K562 (cell line): ENCODE measurements around the gene IGFBP7. TPM values are rescaled to one million over a fixed set of nuclear protein-coding genes. Genes with fewer than 3 reads are reported as not detected.

Experiments used
- ATAC-seq: fragments of 200-7000 bp; cut with Tn5 transposase; 3 replicates; pipeline ENCODE4 v1.9.1; 2020; ENCODE audit warnings: moderate library complexity
- BruUV-seq: library from RNA; stranded (reverse); fragments of 400-500 nt; replicated peaks from 2 replicates; lab custom pipeline; 2021; lab: Mats Ljungman, UMichigan
- CTCF ChIA-PET: fragments of 300-600 bp; formaldehyde crosslinking; extraction: SDS; loops from one replicate; lab custom pipeline; 2021; ENCODE audit warnings: low intra/inter-chr PET ratio; lab: Yijun Ruan, JAX
- POLR2A ChIA-PET: fragments of 300-600, 350-650 bp; sonication (Branson Sonifier 250); formaldehyde crosslinking; extraction: SDS; loops from one replicate; lab custom pipeline; 2021; ENCODE audit warnings: antibody characterized with exemption, inconsistent platforms; lab: Yijun Ruan, JAX
- DNase-seq, 4 experiments: peaks; one replicate each; pipeline versions ENCODE4 v3.0.0 to v3.0.0-alpha.2; 2011 to 2018; ENCODE audit warnings: low spot score in 3 of 4, mixed read lengths in 3 of 4; ENCODE audit errors: extremely low read depth in 1 of 4
- FAIRE-seq: peaks from 2 replicates; lab custom pipeline; 2011; peaks lifted over from hg19 to GRCh38; lab: Jason Lieb, UNC
- H2AFZ ChIP-seq: 2 replicates; pipeline ENCODE4 v1.6.0; 2011; ENCODE audit warnings: low read depth, low read length, control low read depth, inconsistent platforms
- H3K27ac ChIP-seq: fragments of 200-600 bp; 3 replicates; pipeline ENCODE4 v1.8.0; 2011; ENCODE audit warnings: low read depth, mild to moderate bottlenecking, control low read depth, inconsistent platforms, low read length, moderate library complexity, mixed read lengths; ENCODE audit errors: extremely low read depth
- H3K27me3 ChIP-seq, 2 experiments: fragments of 300-600 bp in 1 of 2; 2 replicates in 1 of 2; 3 replicates in 1 of 2; pipeline versions ENCODE4 v1.6.0 to v1.8.0; 2011; ENCODE audit warnings: inconsistent platforms in 2 of 2, low read length in 2 of 2, mild to moderate bottlenecking in 1 of 2, mixed read lengths in 1 of 2, moderate library complexity in 1 of 2; ENCODE audit not compliant: control insufficient read depth in 2 of 2, insufficient read depth in 2 of 2
- H3K36me3 ChIP-seq: fragments of 300-600 bp; 3 replicates; pipeline ENCODE4 v1.8.0; 2011; ENCODE audit warnings: mild to moderate bottlenecking, low read length, inconsistent platforms; ENCODE audit not compliant: control insufficient read depth, insufficient read depth
- H3K4me1 ChIP-seq, 2 experiments: fragments of 200-600 bp in 1 of 2; replicated peaks in 1 of 2; 2 replicates in 1 of 2; 3 replicates in 1 of 2; pipeline versions ENCODE4 v1.5.1 to v1.8.0; 2011; ENCODE audit warnings: inconsistent platforms in 2 of 2, low read length in 2 of 2, mild to moderate bottlenecking in 1 of 2, mixed read lengths in 1 of 2, moderate library complexity in 1 of 2; ENCODE audit not compliant: control insufficient read depth in 2 of 2, insufficient read depth in 2 of 2
- H3K4me2 ChIP-seq: 2 replicates; pipeline ENCODE4 v1.6.1; 2011; ENCODE audit warnings: low read length, control low read depth, inconsistent platforms, mixed read lengths; ENCODE audit not compliant: insufficient read depth
- H3K4me3 ChIP-seq: fragments of 200-600 bp; sonication (generic), shearing (Covaris generic); 2 replicates; pipeline ENCODE4 v1.5.1; 2016; ENCODE audit warnings: control low read depth, inconsistent platforms
- H3K79me2 ChIP-seq: fragments of 200-600 bp; 3 replicates; pipeline ENCODE4 v1.8.0; 2011; ENCODE audit warnings: low read length, inconsistent platforms; ENCODE audit not compliant: control insufficient read depth, insufficient read depth
- H3K9ac ChIP-seq, 2 experiments: 2 replicates each; pipeline versions ENCODE4 v1.6.0 to v1.6.1; 2011; ENCODE audit warnings: low read depth in 2 of 2, low read length in 2 of 2, control low read depth in 1 of 2, inconsistent platforms in 1 of 2, mild to moderate bottlenecking in 1 of 2, mixed read lengths in 1 of 2; ENCODE audit not compliant: insufficient read depth in 1 of 2
- H3K9me1 ChIP-seq: one replicate; pipeline ENCODE4 v1.6.0; 2011; ENCODE audit warnings: inconsistent platforms, mild to moderate bottlenecking, low read length, moderate library complexity; ENCODE audit not compliant: control insufficient read depth, insufficient read depth
- H3K9me3 ChIP-seq: replicated peaks from 2 replicates; pipeline ENCODE4 v1.5.1; 2011; ENCODE audit warnings: low read depth, low read length, inconsistent platforms; ENCODE audit not compliant: control insufficient read depth, insufficient read depth
- H4K20me1 ChIP-seq: replicated peaks from 2 replicates; pipeline ENCODE4 v1.6.1; 2011; ENCODE audit warnings: low read length, inconsistent platforms, mixed read lengths; ENCODE audit not compliant: control insufficient read depth, insufficient read depth
- ARID1B ChIP-seq: fragments of 450-650 bp; IDR thresholded peaks from 2 replicates; pipeline ENCODE4 v1.6.1; 2016; ENCODE audit warnings: antibody characterized with exemption, mild to moderate bottlenecking, inconsistent platforms
- CHD2 ChIP-seq: IDR thresholded peaks from 2 replicates; pipeline ENCODE4 v1.6.1; 2011; ENCODE audit warnings: low read depth, low read length
- DMBX1 ChIP-seq: fragments of 250-450 bp; sonication (Bioruptor Pico); IDR thresholded peaks from 2 replicates; pipeline ENCODE4 v1.8.0; 2022; ENCODE audit warnings: inconsistent platforms, mild to moderate bottlenecking, moderate library complexity, borderline replicate concordance
- DPF2 ChIP-seq: fragments of 450-650 bp; IDR thresholded peaks from 2 replicates; pipeline ENCODE4 v1.6.1; 2016
- E4F1 ChIP-seq: fragments of 250-450 bp; sonication (Bioruptor Pico); IDR thresholded peaks from 2 replicates; pipeline ENCODE4 v1.5.0; 2021; ENCODE audit warnings: mild to moderate bottlenecking, borderline replicate concordance
- LARP7 ChIP-seq: fragments of 450-650 bp; IDR thresholded peaks from 2 replicates; pipeline ENCODE4 v1.6.1; 2016
- PPARD ChIP-seq: fragments of 250-450 bp; sonication (Bioruptor Pico); IDR thresholded peaks from 2 replicates; pipeline ENCODE4 v1.8.0; 2022; ENCODE audit warnings: inconsistent platforms, mild to moderate bottlenecking, moderate library complexity
- PRMT5 ChIP-seq: sonication (generic); formaldehyde crosslinking; IDR thresholded peaks from 2 replicates; pipeline ENCODE4 v1.5.0; 2020; ENCODE audit warnings: missing genetic modification reagents
- RFX5 ChIP-seq: IDR thresholded peaks from 2 replicates; pipeline ENCODE4 v1.6.1; 2011; ENCODE audit warnings: low read depth, mild to moderate bottlenecking, improper control_type of control experiment, low read length
- TARDBP ChIP-seq: fragments of 450-650 bp; IDR thresholded peaks from 2 replicates; pipeline ENCODE4 v1.6.1; 2016
- TBL1XR1 ChIP-seq, 2 experiments: IDR thresholded peaks; 2 replicates each; pipeline ENCODE4 v1.6.1; 2012; ENCODE audit warnings: improper control_type of control experiment in 2 of 2, low read length in 2 of 2, mild to moderate bottlenecking in 1 of 2
- ZFP91 ChIP-seq: sonication (generic); formaldehyde crosslinking; IDR thresholded peaks from 2 replicates; pipeline ENCODE4 v1.8.0; 2022; ENCODE audit warnings: mild to moderate bottlenecking, missing genetic modification reagents
- ZNF217 ChIP-seq: sonication (generic); formaldehyde crosslinking; IDR thresholded peaks from 2 replicates; pipeline ENCODE4 v1.8.0; 2022; ENCODE audit warnings: mild to moderate bottlenecking, missing genetic modification reagents
- ZNF324 ChIP-seq: fragments of 250-450 bp; sonication (Bioruptor Pico); IDR thresholded peaks from 2 replicates; pipeline ENCODE4 v1.4.0; 2020; ENCODE audit warnings: mild to moderate bottlenecking
- ZNF41 ChIP-seq: fragments of 250-450 bp; sonication (Bioruptor Pico); conservative IDR thresholded peaks from 2 replicates; pipeline ENCODE4 v1.4.0; 2020; ENCODE audit warnings: mild to moderate bottlenecking
- ZNF583 ChIP-seq: fragments of 250-450 bp; sonication (Bioruptor Pico); IDR thresholded peaks from 2 replicates; pipeline ENCODE4 v1.4.0; 2020
- in situ Hi-C: fragments of 300-500 bp; cut with MboI; formaldehyde crosslinking; loops from 4 replicates; pipeline ENCODE4 v1.15.0; 2018; ENCODE audit warnings: inconsistent platforms, mixed read lengths
- intact Hi-C: fragments of 100-400 bp; cut with micrococcal nuclease; formaldehyde crosslinking; loops from 2 replicates; pipeline ENCODE4 v1.14.2; 2022
- polyA plus RNA-seq, 8 experiments: library from polyadenylated mRNA; depleted of rRNA in 4 of 8; stranded (reverse) in 5 of 8; unstranded in 3 of 8; fragments of >200 nt; fragmentation: Nextera tagmentation in 2 of 8; fragmentation: Illumina TruSeq in 1 of 8; extraction: Ambion mirVana in 2 of 8; extraction: Trizol in 1 of 8; gene quantifications; 2 replicates each; pipeline versions ENCODE4 v1.2.1 to v1.2.3, GENCODE V29; 2011 to 2014; ENCODE audit warnings: inconsistent platforms in 1 of 8, missing spikeins in 1 of 8
- total RNA-seq, 7 experiments: library from RNA; depleted of rRNA in 6 of 7; stranded (reverse); fragments of >200 nt in 6 of 7; fragmentation: Illumina TruSeq in 2 of 7; extraction: Trizol in 2 of 7; gene quantifications; 2 replicates each; pipeline versions ENCODE4 v1.2.1 to v1.2.3, GENCODE V29; 2011 to 2021; ENCODE audit warnings: low replicate concordance in 1 of 7
- TF ChIP-seq, protein P1 (sequence below): fragments of 450-650 bp; formaldehyde crosslinking; IDR thresholded peaks from 2 replicates; pipeline ENCODE4 v1.4.0; 2020; ENCODE audit warnings: mild to moderate bottlenecking, mixed read lengths
- TF ChIP-seq, protein P2 (sequence below): IDR thresholded peaks from 3 replicates; pipeline ENCODE4 v1.6.1; 2011; ENCODE audit warnings: borderline replicate concordance, mild to moderate bottlenecking; ENCODE audit not compliant: insufficient read length, insufficient read depth

The IGFBP7 gene
- total and polyA plus RNA-seq, 9 of the 15 experiments (the other 6 are each of a cell fraction or from before 2014, with no cell fraction given) = 0.27 to 0.49 (median 0.29) TPM; not detected in 6

GRCh38 chr4:57139783-57140182 lies 29.6 kb upstream of the IGFBP7 start (continued):
- no peak for TF ChIP-seq ZFP91 (CRISPR knock-in tag)
- TF ChIP-seq DMBX1 = no peak

DNA sequence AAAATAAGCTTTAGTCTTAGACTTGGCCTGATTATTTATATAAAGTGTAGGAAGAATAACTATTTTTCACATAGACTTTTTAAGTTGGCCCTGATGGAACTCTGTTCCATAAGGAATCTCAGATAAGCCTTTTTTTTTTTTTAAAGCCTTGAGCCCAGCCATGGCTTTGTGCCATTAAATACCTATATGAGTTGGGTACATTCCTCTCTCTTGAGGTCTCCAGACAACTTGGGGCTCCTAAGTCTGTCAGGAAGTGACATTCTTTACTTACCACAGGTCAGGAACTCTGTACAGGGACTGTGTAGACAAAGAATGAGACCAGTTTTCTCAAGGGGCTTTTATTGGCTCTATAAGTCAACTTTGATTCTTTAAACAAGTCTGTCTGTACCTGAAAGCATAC lies 27.1 kb upstream of the IGFBP7 start:
- H3K9me3 ChIP-seq = no peaks in the 10 kb centered on the region
- no peak for DNase-seq
- H4K20me1 ChIP-seq = no peaks in the 10 kb centered on the region
- no peaks in the 10 kb centered on the region for H3K4me1 ChIP-seq
- no TSS peak for BruUV-seq
- H3K4me2 ChIP-seq = no peak overlapping the region
- H3K36me3 ChIP-seq = no peaks in the 10 kb centered on the region
- no peak for ATAC-seq
- FAIRE-seq = no peak
- H2AFZ ChIP-seq = no peak overlapping the region
- H3K9ac ChIP-seq = no peak overlapping the region
- no peaks in the 10 kb centered on the region for H3K27me3 ChIP-seq
- no peaks in the 10 kb centered on the region for H3K9me1 ChIP-seq
- H3K27ac ChIP-seq = no peak overlapping the region
- ChIA-PET CTCF (interaction anchor here (0.7 kb wide), 1 partner anchor 15 kb away, joined by 4 read pairs; no protein-coding TSS in a partner anchor), POLR2A (no interaction called here)
- intact Hi-C loops = no loop called here
- no peak overlapping the region for H3K4me3 ChIP-seq
- in situ Hi-C loops = no loop called here
- H3K79me2 ChIP-seq = no peaks in the 10 kb centered on the region
- TF ChIP-seq CHD2 (no peak), TARDBP (no peak), E4F1 (no peak), PRMT5 (CRISPR knock-in tag) (no peak), RFX5 (no peak), LARP7 (no peak), PPARD (CRISPR knock-in tag) (no peak), ARID1B (no peak), ZNF41 (no peak), ZNF324 (CRISPR knock-in tag) (no peak), DPF2 (no peak), ZNF583 (CRISPR knock-in tag) (no peak), TBL1XR1 (IDR thresholded peaks at IDR 0.05; ENCODE audit: low read length in 2 of 2) (no peak), ZNF217 (CRISPR knock-in tag) (no peak)
- TF ChIP-seq, protein P1, sequence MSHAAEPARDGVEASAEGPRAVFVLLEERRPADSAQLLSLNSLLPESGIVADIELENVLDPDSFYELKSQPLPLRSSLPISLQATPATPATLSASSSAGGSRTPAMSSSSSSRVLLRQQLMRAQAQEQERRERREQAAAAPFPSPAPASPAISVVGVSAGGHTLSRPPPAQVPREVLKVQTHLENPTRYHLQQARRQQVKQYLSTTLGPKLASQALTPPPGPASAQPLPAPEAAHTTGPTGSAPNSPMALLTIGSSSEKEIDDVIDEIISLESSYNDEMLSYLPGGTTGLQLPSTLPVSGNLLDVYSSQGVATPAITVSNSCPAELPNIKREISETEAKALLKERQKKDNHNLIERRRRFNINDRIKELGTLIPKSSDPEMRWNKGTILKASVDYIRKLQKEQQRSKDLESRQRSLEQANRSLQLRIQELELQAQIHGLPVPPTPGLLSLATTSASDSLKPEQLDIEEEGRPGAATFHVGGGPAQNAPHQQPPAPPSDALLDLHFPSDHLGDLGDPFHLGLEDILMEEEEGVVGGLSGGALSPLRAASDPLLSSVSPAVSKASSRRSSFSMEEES = no peak
- TF ChIP-seq, protein P2, sequence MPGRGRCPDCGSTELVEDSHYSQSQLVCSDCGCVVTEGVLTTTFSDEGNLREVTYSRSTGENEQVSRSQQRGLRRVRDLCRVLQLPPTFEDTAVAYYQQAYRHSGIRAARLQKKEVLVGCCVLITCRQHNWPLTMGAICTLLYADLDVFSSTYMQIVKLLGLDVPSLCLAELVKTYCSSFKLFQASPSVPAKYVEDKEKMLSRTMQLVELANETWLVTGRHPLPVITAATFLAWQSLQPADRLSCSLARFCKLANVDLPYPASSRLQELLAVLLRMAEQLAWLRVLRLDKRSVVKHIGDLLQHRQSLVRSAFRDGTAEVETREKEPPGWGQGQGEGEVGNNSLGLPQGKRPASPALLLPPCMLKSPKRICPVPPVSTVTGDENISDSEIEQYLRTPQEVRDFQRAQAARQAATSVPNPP = no peak
